Measurements from ENCODE around the gene CISTR.

CISTR gene

GRCh38 chr12:53696655-53697331 lies 55.0 kb downstream of the CISTR start:
- no peaks in the 10 kb centered on the region for H4K20me1 ChIP-seq (ENCODE audit: control insufficient read depth, insufficient read depth, low read depth, low read length)
- H3K79me2 ChIP-seq (ENCODE audit: control insufficient read depth, low read length): no peaks in the 10 kb centered on the region
- no peaks in the 10 kb centered on the region for H3K9me3 ChIP-seq (ENCODE audit: control insufficient read depth, insufficient read depth, low read length)
- peaks cover 21% of the 10 kb centered on the region for H3K4me1 ChIP-seq (ENCODE audit: control insufficient read depth, low read length)
- no peaks in the 10 kb centered on the region for H3K36me3 ChIP-seq (ENCODE audit: control insufficient read depth, low read length)
- H3K9me2 ChIP-seq (replicated peaks; ENCODE audit: control insufficient read depth, low read length): no peaks in the 10 kb centered on the region
- H3F3A ChIP-seq (ENCODE audit: control insufficient read depth, insufficient read depth): no peaks in the 10 kb centered on the region
- H3K27me3 ChIP-seq (ENCODE audit: control insufficient read depth, low read length): peaks cover 77% of the 10 kb centered on the region
- no peak for TF ChIP-seq CTCF (IDR thresholded peaks at IDR 0.05; ENCODE audit: low read depth, low read length, poor library complexity, severe bottlenecking)
- TF ChIP-seq EZH2phosphoT487 (IDR thresholded peaks at IDR 0.05; ENCODE audit: borderline replicate concordance, low read length): peak; percentile 99
- peak overlapping the region; percentile 58 for H3K4me2 ChIP-seq (ENCODE audit: low read length)
- H3K4me3 ChIP-seq (ENCODE audit: low read length): peak overlapping the region; percentile 45
- H3K27ac ChIP-seq (ENCODE audit: low read depth, low read length): no peak overlapping the region

Measured in DOHH2 (cell line).